Fibroblast of mammary gland (primary cell): ENCODE results near the gene SSR3.

Experiments
- DNase-seq: peaks from one replicate; pipeline ENCODE4 v3.0.0-alpha.2; 2010; ENCODE audit warnings: low read depth
- H3K4me3 ChIP-seq: 2 replicates; pipeline ENCODE4 v1.5.1; 2011; ENCODE audit warnings: low read depth, mild to moderate bottlenecking, low read length, moderate library complexity; ENCODE audit not compliant: control insufficient read depth
- CTCF ChIP-seq: conservative IDR thresholded peaks from 2 replicates; pipeline ENCODE4 v1.5.1; 2011; ENCODE audit warnings: low read depth, low read length, inconsistent platforms; ENCODE audit not compliant: control insufficient read depth, insufficient read depth

The SSR3 gene

DNA sequence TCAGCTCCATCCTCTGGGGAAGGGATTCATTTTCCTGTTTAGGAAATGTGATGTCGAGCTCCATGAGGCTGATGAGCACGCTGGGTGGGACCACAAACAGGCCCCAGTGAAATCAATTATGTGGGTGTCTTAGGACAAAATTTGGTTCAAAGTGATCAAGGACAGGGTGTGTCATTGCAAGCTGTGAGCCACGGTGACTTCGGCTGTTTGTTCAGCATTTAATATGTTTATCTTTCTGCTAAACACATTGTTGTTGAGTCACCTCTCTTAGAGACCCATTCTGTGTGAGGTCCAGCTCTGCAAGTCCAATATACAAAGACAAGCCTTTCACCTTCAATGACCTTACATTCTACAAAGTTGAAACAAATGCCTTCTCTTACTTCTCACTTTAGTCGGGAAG, 41.3 kb downstream of the SSR3 start:
- peak; percentile 27 for DNase-seq
- H3K4me3 ChIP-seq, result no peak overlapping the region
- no peak for TF ChIP-seq CTCF

DNA sequence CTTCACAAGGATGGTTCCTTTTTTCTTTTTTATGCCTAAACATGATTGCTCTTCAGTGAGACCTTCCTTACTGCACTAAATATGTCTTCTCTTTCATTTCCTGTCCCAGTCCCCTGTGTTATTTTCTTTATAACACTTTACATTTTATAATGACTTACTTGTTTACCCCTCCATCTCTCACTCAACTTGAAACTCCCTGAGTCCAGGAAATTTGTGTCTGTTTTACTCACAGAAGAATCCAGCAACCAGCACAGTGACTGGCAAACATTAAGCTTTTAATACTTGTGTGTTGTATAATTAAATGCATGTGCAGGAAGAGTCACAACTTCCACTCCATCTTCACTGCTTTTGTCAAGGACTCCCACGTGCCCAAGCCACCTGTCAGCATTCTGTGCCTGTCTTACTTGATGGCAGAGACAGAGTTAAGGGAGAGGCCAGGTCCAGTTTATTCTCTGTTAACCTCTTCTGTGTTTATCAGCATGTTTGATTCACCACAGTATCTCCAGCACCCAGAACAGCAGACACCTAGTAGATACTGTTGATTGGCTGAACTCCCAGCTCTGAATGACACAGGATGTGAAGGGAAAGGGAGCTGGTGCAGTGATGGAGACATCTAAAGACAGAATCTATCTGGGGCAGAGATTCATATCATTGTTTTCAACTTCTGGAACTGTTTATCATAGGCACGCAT, 42.8 kb downstream of the SSR3 start:
- DNase-seq, result no peak
- H3K4me3 ChIP-seq, result no peak overlapping the region
- no peak for TF ChIP-seq CTCF

GRCh38 chr3:156509189-156510174, 45.4 kb downstream of the SSR3 start:
- H3K4me3 ChIP-seq, result no peak overlapping the region
- peak; percentile 78 for DNase-seq
- TF ChIP-seq CTCF, result peak; percentile 48

DNA sequence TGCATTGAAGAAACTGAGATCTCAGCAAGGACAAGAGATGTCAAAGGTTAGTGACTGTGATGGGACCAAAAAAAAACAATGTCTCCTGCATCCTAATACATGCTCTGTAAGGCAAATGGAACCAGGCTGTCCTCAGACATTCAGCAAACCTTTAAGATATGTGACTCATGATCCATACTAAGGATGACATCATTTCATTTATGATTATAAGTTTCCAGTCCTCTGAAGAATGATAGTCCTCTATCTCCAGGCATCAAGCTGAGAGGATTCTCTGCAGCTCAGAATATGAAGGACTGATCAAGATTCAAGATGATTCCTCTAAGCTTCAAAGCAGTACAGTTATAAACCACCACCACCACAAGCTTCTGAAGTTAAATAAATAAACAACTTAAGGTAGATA, 47.6 kb downstream of the SSR3 start:
- no peak overlapping the region for H3K4me3 ChIP-seq
- peak; percentile 52 for DNase-seq
- no peak for TF ChIP-seq CTCF

- no peak overlapping the region for H3K4me3 ChIP-seq
- TF ChIP-seq CTCF, result no peak
- DNase-seq, result no peak
Measured at GRCh38 chr3:156498307-156498706, 56.6 kb downstream of the SSR3 start.

GRCh38 chr3:156497326-156497725, 57.6 kb downstream of the SSR3 start:
- no peak overlapping the region for H3K4me3 ChIP-seq
- DNase-seq, result peak; percentile 40
- no peak for TF ChIP-seq CTCF
